Mesangial cell (primary cell): ENCODE results near the gene GOLGA8F. TPM values are rescaled to one million over a fixed set of nuclear protein-coding genes. Genes with fewer than 3 reads are reported as not detected.

ENCODE experiments used
- total RNA-seq: library from RNA; depleted of rRNA; stranded (reverse); fragments of >200 nt; gene quantifications from 2 replicates; pipeline ENCODE4 v1.2.3, GENCODE V29; 2015

Gene GOLGA8F, protein sequence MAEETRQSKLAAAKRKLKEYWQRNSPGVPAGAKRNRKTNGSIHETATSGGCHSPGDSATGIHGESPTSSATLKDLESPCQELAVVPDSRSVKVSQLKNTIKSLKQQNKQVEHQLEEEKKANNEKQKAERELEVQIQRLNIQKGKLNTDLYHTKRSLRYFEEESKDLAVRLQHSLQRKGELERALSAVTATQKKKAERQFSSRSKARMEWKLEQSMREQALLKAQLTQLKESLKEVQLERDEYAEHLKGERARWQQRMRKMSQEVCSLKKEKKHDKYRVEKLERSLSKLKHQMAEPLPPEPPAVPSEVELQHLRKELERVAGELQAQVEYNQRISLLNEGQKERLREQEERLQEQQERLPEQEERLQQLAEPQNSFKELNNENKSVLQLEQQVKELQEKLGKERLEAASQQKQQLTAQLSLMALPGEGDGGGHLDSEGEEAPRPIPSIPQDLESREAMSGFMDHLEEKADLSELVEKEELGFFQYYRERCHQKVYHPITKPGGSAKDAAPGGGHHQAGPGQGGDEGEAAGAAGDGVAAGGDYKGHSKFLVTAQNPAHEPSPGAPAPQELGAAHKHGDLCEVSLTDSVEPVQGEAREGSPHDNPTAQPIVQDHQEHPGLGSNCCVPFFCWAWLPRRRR
- not detected in 2 replicates for total RNA-seq

GRCh38 chr15:28378364-28378763 is at the start of gene GOLGA8F:
GOLGA8F (plus strand) TSS chr15:28378664; CDS start chr15:28378762, 98 bp downstream.

GRCh38 chr15:28357984-28358383 is 20.5 kb upstream of the GOLGA8F start, which contains the start of gene GOLGA6L24:
GOLGA6L24 (minus strand) TSS chr15:28358084; CDS start chr15:28358023, 61 bp downstream.

Other genes with a start within 250 kb of the GOLGA8F start
- gene HERC2, start 56.5 kb upstream of the GOLGA8F start, total RNA-seq: 49.5 and 59.1 TPM in 2 replicates
- not detected in 2 replicates for gene GOLGA6L24, start 20.6 kb upstream of the GOLGA8F start, total RNA-seq
- not detected in 2 replicates for gene GOLGA8G, start 154.3 kb downstream of the GOLGA8F start, total RNA-seq
- not detected in 2 replicates for gene GOLGA6L25, start 174.9 kb downstream of the GOLGA8F start, total RNA-seq